ENCODE results near the gene AK8.
"Not testable (repeated sequence)": the region's sequence is repeated elsewhere in the genome, so short reads cannot be mapped to it uniquely, and the experiment has no call there.

The AK8 gene

DNA sequence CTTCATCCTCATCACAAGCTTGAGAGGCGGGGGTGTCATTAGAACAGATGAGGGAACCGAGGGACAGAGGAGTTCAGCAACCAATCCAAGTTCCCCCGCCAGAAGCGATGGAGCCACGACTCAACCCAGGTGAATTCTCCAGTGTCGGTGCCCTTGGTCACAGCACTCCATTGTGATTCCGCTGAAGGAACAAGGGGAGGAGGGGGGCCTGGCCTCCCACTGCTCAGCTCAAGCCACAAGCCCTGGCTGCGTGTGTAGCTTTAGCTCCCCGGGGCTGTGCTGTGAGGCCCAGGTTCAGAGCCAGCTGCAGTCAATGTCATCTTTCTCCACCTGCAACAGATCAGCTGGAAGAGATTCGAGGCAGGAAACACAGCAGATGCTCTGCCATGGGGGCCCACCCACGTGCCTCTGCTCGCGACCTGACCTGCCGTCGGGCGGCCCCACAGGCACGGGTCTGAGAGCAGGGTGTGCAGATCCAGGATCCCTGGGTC lies 135.2 kb downstream of the AK8 start:
- DNase-seq (ENCODE audit: low read depth in 2 of 2): no peak

- DNase-seq (ENCODE audit: low read depth in 2 of 2): no peak
Measured at GRCh38 chr9:132740526-132741309, 137.4 kb downstream of the AK8 start.

- DNase-seq (ENCODE audit: low read depth in 2 of 2): no peak
Measured at GRCh38 chr9:132739710-132740310, 138.3 kb downstream of the AK8 start.

DNA sequence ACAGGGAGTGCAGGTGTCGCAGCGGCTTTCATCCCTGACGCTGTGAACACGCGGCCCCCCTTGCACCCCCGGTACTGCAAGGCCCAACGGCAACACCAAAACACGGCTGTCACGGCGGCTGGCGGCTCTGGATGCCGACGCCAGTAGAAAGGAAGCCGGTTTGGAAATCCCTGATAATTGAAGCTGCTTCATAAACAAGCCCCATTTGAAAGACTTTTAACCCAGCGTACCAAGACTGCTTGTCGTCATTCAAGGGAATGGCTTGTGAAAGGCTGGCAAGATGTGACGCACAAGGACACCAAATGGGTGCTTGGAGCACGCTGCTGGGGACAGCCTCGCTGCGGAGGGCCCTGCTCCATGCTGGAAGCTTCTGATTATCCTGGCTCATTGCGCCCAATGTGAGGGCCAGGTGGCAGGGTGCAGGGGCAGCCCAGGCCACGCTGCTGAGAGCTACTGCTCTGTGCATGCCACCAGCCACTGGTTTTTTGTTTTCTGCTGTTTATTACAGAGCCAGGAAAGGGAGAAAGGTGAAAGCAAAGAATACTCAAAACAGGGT lies 144.7 kb downstream of the AK8 start:
- no peak for DNase-seq (ENCODE audit: low read depth in 2 of 2)

DNA sequence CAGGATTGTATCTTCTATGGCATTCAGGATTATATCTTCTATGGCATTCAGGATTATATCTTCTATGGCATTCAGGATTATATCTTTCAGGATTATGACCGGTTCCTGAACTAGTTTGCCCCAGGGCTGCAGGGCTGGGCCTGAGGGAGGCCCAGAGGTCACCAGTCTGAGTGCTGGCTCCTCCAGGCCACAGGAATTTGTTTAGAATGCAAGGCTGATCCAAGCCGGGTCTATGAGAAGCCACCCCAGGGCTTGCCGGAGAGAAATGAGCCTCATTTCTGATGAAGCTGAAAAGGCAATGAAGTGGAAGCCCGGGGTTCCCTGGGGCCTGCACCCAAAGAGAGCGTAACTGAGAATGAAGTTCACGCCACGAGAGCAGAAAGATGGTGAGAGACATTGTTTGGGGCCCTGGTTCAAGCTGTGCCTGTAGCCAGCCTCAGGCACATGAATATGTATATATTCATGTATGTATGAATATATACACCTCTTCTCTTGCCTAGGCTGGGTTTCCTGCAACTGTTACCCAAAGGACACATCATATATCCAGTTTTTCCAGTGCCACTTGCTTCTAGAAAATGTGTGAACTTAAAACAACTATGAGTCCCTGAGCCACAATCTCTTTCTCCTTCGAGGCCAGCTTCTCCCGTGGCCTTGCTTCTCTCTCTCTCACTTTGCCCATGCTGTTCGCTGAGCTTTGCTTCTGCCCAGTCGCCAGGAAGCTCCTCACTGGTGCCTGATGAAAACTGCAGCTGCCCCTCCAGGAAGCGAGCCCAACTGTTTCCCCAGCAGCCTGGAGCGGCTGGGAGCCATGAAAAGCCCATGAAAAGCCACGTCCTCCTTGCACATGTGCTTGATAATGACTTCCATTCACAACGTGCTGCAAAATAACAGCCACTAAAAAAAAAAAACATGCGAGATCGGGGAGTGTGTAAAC lies 145.5 kb downstream of the AK8 start:
- DNase-seq (ENCODE audit: low read depth in 2 of 2): no peak

GRCh38 chr9:132731230-132731629 lies 146.9 kb downstream of the AK8 start:
- no peak for DNase-seq (ENCODE audit: low read depth in 2 of 2)

DNA sequence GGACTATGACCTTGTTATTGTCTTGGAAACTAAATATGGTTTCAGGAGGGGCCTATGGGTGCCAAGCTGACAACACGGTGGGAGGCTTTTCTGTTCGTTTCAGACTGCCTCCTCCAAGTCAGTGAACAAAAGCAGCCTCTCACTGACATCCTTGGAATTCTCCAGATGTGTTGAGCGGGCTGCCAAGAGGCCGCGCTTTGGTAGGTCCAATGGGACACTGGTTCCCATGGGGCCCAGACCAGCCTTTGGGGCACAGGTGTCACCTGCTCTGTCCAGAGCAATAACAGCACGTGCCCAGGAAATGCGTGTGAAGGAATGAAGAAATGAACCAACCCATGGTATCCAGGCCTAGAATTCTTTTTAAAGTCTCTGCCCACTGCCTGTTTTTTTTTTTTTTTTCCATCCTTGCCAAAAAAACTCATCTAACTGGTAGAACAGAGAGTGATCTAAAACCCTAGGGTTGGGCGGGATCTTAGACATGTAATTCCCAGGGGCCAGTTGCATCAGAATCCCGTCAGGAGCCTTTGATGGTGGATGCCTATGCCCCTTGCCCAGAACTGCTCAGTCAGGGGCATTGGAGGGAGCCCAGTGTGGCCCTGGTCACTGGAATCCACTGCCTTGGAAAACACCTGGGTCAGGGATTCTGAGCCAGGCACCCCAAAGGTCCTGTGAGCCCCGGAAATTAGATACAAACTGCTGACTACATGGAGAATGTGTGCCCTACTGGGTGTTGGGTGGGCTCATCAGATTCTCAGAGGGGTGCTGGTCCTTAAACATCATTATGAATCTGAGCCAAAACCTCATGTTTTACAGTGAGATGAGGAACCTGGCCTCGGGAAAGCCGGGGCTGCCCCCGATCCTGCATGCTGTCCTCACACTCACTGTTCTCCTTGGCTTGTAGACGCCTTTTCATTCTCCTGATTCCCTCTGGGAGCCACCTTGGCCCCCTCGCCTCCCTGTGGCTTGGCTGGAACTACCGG lies 147.7 kb downstream of the AK8 start:
- DNase-seq (ENCODE audit: low read depth in 2 of 2): no peak

GRCh38 chr9:132729235-132729890 lies 148.7 kb downstream of the AK8 start:
- no peak for DNase-seq (ENCODE audit: low read depth in 2 of 2)

DNA sequence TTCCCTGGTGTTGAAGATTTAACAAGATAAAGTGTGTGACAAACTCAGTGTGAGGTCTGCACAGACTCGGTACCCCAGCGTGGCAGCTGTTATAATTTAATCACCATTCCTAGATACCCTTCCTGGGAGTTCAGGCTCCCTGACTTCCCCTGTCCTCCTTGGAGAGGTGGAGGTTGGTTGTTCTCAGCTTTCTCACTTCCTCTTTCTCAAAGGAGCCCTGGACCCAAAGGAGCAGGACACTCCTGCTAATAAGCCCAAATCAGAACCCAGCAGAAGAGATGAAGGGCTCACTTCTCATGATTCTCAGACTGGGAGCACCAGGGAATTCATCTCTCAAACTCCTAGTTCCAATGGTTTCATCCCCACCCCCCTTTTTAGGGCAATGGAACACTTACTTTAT lies 149.6 kb downstream of the AK8 start:
- no peak for DNase-seq (ENCODE audit: low read depth in 2 of 2)

DNA sequence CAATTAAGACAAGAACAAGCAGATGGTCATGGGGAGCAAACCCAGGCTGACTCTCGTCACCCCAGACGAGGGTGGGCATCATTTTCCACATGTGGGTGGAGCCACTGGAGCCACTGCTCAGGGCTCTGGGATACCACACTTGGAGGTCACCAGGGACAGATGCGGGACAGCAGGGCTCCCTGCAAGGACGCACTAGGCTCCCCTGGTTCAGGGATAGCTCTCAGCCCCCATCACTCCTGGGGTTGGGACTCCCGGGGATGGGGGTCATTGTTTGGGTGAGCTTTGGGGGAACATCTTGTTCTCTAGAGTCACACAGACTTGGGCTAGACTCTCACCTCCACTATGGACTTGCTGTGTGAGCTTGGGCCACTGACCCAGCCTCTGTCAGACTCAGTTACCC lies 150.0 kb downstream of the AK8 start:
- no peak for DNase-seq (ENCODE audit: low read depth in 2 of 2)

GRCh38 chr9:132726576-132727130 lies 151.4 kb downstream of the AK8 start:
- DNase-seq (ENCODE audit: low read depth in 2 of 2): no peak

- DNase-seq (ENCODE audit: low read depth in 2 of 2): no peak
Measured at GRCh38 chr9:132725306-132725705, 152.8 kb downstream of the AK8 start.

GRCh38 chr9:132723809-132724208 lies 154.3 kb downstream of the AK8 start:
- DNase-seq (ENCODE audit: low read depth in 2 of 2): no peak

DNA sequence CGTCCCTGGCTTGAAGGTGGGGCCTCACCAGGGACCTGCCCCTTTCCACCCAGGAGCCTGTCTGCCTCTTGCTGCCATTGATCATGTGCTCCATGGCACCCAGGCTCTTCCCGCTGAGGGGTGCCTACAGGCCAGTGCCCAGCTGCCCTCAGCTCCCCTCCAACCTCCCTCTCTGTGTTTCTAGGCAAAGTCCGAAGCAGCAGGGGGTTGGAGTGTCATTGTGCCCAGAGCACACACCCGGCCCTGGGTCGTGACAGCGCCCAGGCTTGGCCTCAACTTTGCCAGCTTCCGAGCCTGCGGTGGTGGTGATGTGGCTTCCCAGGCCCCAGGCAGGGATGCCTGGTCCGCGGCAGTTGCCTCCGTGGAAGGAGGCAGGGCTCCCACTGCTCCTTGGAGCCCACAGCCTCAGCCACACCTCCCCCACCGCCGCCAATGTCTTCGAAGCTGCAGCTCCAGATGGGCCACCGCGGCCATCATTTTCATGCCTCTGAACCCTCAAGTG lies 155.5 kb downstream of the AK8 start:
- DNase-seq (ENCODE audit: low read depth in 2 of 2): no peak

- no peak for DNase-seq (ENCODE audit: low read depth in 2 of 2)
Measured at GRCh38 chr9:132721661-132722060, 156.4 kb downstream of the AK8 start.

DNA sequence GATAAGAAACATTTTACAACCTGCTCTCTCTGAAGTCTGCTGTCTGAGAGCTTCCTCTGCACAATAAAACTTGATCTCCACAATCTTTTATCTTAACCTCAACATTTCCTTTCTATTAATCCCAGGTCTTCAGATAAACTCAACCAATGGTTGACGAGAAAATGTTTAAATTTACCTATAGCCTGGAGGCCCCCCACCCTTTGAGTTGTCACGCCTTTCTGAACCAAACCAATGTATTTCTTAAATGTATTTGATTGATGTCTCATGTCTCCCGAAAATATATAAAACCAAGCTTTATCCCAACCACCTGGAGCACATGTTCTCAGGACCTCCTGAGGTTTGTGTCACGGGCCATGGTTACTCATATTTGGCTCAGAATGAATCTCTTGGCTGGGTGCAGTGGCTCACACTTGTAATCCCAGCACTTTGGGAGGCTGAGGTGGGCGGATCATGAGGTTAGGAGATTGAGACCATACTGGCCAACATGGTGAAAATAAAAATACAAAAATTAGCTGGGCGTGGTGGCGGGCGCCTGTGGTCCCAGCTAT lies 159.6 kb downstream of the AK8 start:
- not testable (repeated sequence) for DNase-seq (ENCODE audit: low read depth in 2 of 2)

- DNase-seq (ENCODE audit: low read depth in 2 of 2): no peak
Measured at GRCh38 chr9:132717326-132717945, 160.6 kb downstream of the AK8 start.

DNA sequence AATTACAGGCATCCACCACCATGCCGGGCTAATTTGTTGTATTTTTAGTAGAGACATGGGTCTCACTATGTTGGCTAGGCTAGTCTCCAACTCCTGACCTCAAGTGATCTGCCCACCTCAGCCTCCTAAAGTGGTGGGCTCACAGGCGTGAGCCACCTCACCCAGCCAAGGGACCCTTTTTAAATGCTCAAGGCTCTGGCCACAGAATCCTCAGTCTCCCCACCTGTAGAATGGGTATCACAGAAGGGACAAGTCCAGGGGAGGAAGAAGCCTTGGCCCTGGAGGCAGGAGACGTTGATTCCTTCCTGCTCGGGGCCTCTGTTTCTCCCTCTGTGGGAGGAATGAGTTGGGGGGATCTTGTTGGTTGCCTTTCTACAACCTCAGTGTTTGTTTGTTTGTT lies 162.1 kb downstream of the AK8 start:
- DNase-seq (ENCODE audit: low read depth in 2 of 2): no peak

GRCh38 chr9:132712753-132713152 lies 165.3 kb downstream of the AK8 start:
- DNase-seq (ENCODE audit: low read depth in 2 of 2): no peak
